Neuronal stem cell (in vitro differentiated cells): ENCODE measurements around the gene PARD3.

ENCODE experiments used
- DNase-seq: peaks from one replicate; pipeline ENCODE4 v3.0.0-alpha.2; 2013; ENCODE audit warnings: low spot score
- H2AFZ ChIP-seq: one replicate; pipeline ENCODE4 v1.6.1; 2013; ENCODE audit warnings: mild to moderate bottlenecking, low read length, inconsistent platforms
- H2AK5ac ChIP-seq: 2 replicates; pipeline ENCODE4 v1.6.1; 2013; ENCODE audit warnings: low read depth, mild to moderate bottlenecking, inconsistent platforms, low read length, moderate library complexity, mixed read lengths
- H2BK120ac ChIP-seq: 2 replicates; pipeline ENCODE4 v1.6.1; 2013; ENCODE audit warnings: low read depth, mild to moderate bottlenecking, inconsistent platforms, low read length, moderate library complexity, mixed read lengths
- H2BK12ac ChIP-seq: one replicate; pipeline ENCODE4 v1.6.1; 2013; ENCODE audit warnings: low read length, inconsistent platforms
- H2BK15ac ChIP-seq: 2 replicates; pipeline ENCODE4 v1.6.1; 2013; ENCODE audit warnings: mild to moderate bottlenecking, low read length, inconsistent platforms, mixed read lengths
- H2BK5ac ChIP-seq: one replicate; pipeline ENCODE4 v1.6.1; 2013; ENCODE audit warnings: inconsistent platforms, mild to moderate bottlenecking, low read length, moderate library complexity
- H3K14ac ChIP-seq: one replicate; pipeline ENCODE4 v1.6.1; 2013; ENCODE audit warnings: low read length, inconsistent platforms
- H3K18ac ChIP-seq: 2 replicates; pipeline ENCODE4 v1.6.1; 2013; ENCODE audit warnings: low read length, inconsistent platforms
- H3K23ac ChIP-seq: 2 replicates; pipeline ENCODE4 v1.6.1; 2013; ENCODE audit warnings: low read depth, mild to moderate bottlenecking, mixed read lengths, low read length, inconsistent platforms; ENCODE audit not compliant: poor library complexity
- H3K27ac ChIP-seq: replicated peaks from 3 replicates; pipeline ENCODE4 v1.5.1; 2013; ENCODE audit warnings: low read length, inconsistent platforms
- H3K27me3 ChIP-seq, 3 experiments: 2 replicates each; pipeline ENCODE4 v1.6.1; 2013; ENCODE audit warnings: low read length in 3 of 3, mild to moderate bottlenecking in 2 of 3, inconsistent platforms in 1 of 3, low read depth in 1 of 3, mixed read lengths in 1 of 3, moderate library complexity in 1 of 3; ENCODE audit not compliant: control insufficient read depth in 3 of 3, insufficient read depth in 3 of 3
- H3K36me3 ChIP-seq, 2 donors: replicated peaks in 1 of 2; 2 replicates each; pipeline ENCODE4 v1.6.1; 2013; ENCODE audit warnings: low read length in 2 of 2; ENCODE audit not compliant: control insufficient read depth in 2 of 2, insufficient read depth in 2 of 2
- H3K4ac ChIP-seq: 2 replicates; pipeline ENCODE4 v1.6.1; 2013; ENCODE audit warnings: inconsistent platforms, mild to moderate bottlenecking, low read length, moderate library complexity
- H3K4me1 ChIP-seq, 2 donors: 1 replicate in 1 of 2; 2 replicates in 1 of 2; pipeline ENCODE4 v1.6.1; 2013; ENCODE audit warnings: low read length in 2 of 2, low read depth in 1 of 2; ENCODE audit not compliant: control insufficient read depth in 2 of 2, insufficient read depth in 1 of 2
- H3K4me2 ChIP-seq: one replicate; pipeline ENCODE4 v1.6.1; 2013; ENCODE audit warnings: mild to moderate bottlenecking, low read length, inconsistent platforms; ENCODE audit not compliant: insufficient read depth, poor library complexity, severe bottlenecking
- H3K4me3 ChIP-seq, 2 donors: 2 replicates each; pipeline ENCODE4 v1.5.1; 2013; ENCODE audit warnings: low read length in 2 of 2, mild to moderate bottlenecking in 2 of 2, inconsistent platforms in 1 of 2, moderate library complexity in 1 of 2
- H3K79me1 ChIP-seq: one replicate; pipeline ENCODE4 v1.6.1; 2013; ENCODE audit warnings: low read depth, mild to moderate bottlenecking, inconsistent platforms, low read length, moderate library complexity
- H3K9ac ChIP-seq: one replicate; pipeline ENCODE4 v1.6.1; 2013; ENCODE audit warnings: mild to moderate bottlenecking, low read depth, low read length, inconsistent platforms; ENCODE audit not compliant: poor library complexity
- H3K9me3 ChIP-seq, 2 donors: replicated peaks in 1 of 2; 2 replicates each; pipeline versions ENCODE3 to v1.6.1; 2013; ENCODE audit warnings: low read length in 2 of 2, mild to moderate bottlenecking in 2 of 2, inconsistent platforms in 1 of 2, low read depth in 1 of 2, mixed read lengths in 1 of 2, moderate library complexity in 1 of 2; ENCODE audit not compliant: control insufficient read depth in 2 of 2, insufficient read depth in 1 of 2
- H4K8ac ChIP-seq: one replicate; pipeline ENCODE4 v1.6.1; 2013; ENCODE audit warnings: low read depth, mild to moderate bottlenecking, inconsistent platforms, low read length, moderate library complexity
- H4K91ac ChIP-seq: one replicate; pipeline ENCODE4 v1.6.1; 2013; ENCODE audit warnings: low read length, low read depth, mild to moderate bottlenecking, inconsistent platforms; ENCODE audit not compliant: poor library complexity
- WGBS, 2 donors: extraction: QIAGEN DNeasy Blood & Tissue Kit; methylation state at CpG; one replicate each; pipeline ENCODE4 v1.1.7; 2013; ENCODE audit warnings: missing lambda C conversion rate in 2 of 2, mixed read lengths in 1 of 2; ENCODE audit not compliant: insufficient read length in 2 of 2, insufficient replicate concordance in 1 of 2; ENCODE audit errors: extremely low coverage in 2 of 2; 5-methylcytosine and 5-hydroxymethylcytosine counted together

The PARD3 gene

GRCh38 chr10:34126371-34127151, 688.5 kb downstream of the PARD3 start:
- Histone ChIP-seq H3K27me3 (no peaks in the 10 kb centered on the region), H3K14ac (no peak overlapping the region), H2BK120ac (no peak overlapping the region), H3K9me3 (no peaks in the 10 kb centered on the region), H2AK5ac (no peak overlapping the region), H3K4ac (no peak overlapping the region), H2BK5ac (no peak overlapping the region), H3K4me1 (peaks cover 14 to 17% of the 10 kb centered on the region in 2 donors), H4K91ac (no peak overlapping the region), H3K4me2 (no peak overlapping the region), H3K23ac (no peak overlapping the region), H3K18ac (no peak overlapping the region), H2BK15ac (no peak overlapping the region), H3K36me3 (peaks cover 0 to 28% of the 10 kb centered on the region in 2 donors), H3K4me3 (no peak overlapping the region), H3K9ac (no peak overlapping the region), H3K79me1 (no peaks in the 10 kb centered on the region), H4K8ac (no peak overlapping the region), H3K27ac (peak overlapping the region; percentile 16), H2AFZ (no peak overlapping the region), H2BK12ac (no peak overlapping the region)
- DNase-seq: no peak
- no CpG with 5 or more reads among the region's 1 CpG for WGBS, 2 donors

- H3K4me2 ChIP-seq: no peak overlapping the region
- H3K23ac ChIP-seq: no peak overlapping the region
- WGBS, 2 donors: no CpG with 5 or more reads among the region's 5 CpGs
- no peak overlapping the region for H3K4me3 ChIP-seq
- H3K9me3 ChIP-seq: no peaks in the 10 kb centered on the region
- DNase-seq: no peak
- H3K14ac ChIP-seq: no peak overlapping the region
- no peaks in the 10 kb centered on the region for H3K27me3 ChIP-seq
- H2BK5ac ChIP-seq: no peak overlapping the region
- no peak overlapping the region for H3K18ac ChIP-seq
- no peak overlapping the region for H4K91ac ChIP-seq
- no peak overlapping the region for H4K8ac ChIP-seq
- peaks cover 14 to 20% of the 10 kb centered on the region in 2 donors for H3K4me1 ChIP-seq
- no peak overlapping the region for H2BK120ac ChIP-seq
- no peak overlapping the region for H2BK12ac ChIP-seq
- H3K79me1 ChIP-seq: no peaks in the 10 kb centered on the region
- H3K27ac ChIP-seq: peak overlapping the region; percentile 58
- H3K36me3 ChIP-seq: peaks cover 0 to 21% of the 10 kb centered on the region in 2 donors
- no peak overlapping the region for H3K4ac ChIP-seq
- H3K9ac ChIP-seq: no peak overlapping the region
- no peak overlapping the region for H2AK5ac ChIP-seq
- H2AFZ ChIP-seq: no peak overlapping the region
- no peak overlapping the region for H2BK15ac ChIP-seq
These were observed 689.4 kb downstream of the PARD3 start for GRCh38 chr10:34125702-34126101.

GRCh38 chr10:34124522-34125035, 690.5 kb downstream of the PARD3 start:
- Histone ChIP-seq H3K27me3 (no peaks in the 10 kb centered on the region), H3K79me1 (no peaks in the 10 kb centered on the region), H2AFZ (no peak overlapping the region), H3K9ac (no peak overlapping the region), H3K4me3 (no peak overlapping the region), H3K27ac (no peak overlapping the region), H3K14ac (no peak overlapping the region), H2BK12ac (no peak overlapping the region), H3K9me3 (no peaks in the 10 kb centered on the region), H3K4me1 (peaks cover 14 to 20% of the 10 kb centered on the region in 2 donors), H2BK120ac (no peak overlapping the region), H3K18ac (no peak overlapping the region), H2BK5ac (no peak overlapping the region), H2BK15ac (no peak overlapping the region), H3K4ac (no peak overlapping the region), H4K91ac (no peak overlapping the region), H4K8ac (no peak overlapping the region), H3K36me3 (peaks cover 0 to 11% of the 10 kb centered on the region in 2 donors), H3K23ac (no peak overlapping the region), H3K4me2 (no peak overlapping the region), H2AK5ac (no peak overlapping the region)
- no peak for DNase-seq
- WGBS, 2 donors: no CpG with 5 or more reads among the region's 6 CpGs

- Histone ChIP-seq H3K27me3 (no peaks in the 10 kb centered on the region), H2BK120ac (no peak overlapping the region), H3K4ac (no peak overlapping the region), H2AFZ (no peak overlapping the region), H3K4me1 (peaks cover 14 to 22% of the 10 kb centered on the region in 2 donors), H3K36me3 (peaks cover 0 to 11% of the 10 kb centered on the region in 2 donors), H3K23ac (no peak overlapping the region), H2AK5ac (no peak overlapping the region), H3K79me1 (peaks cover 2% of the 10 kb centered on the region), H2BK15ac (no peak overlapping the region), H2BK12ac (no peak overlapping the region), H4K91ac (no peak overlapping the region), H3K9ac (no peak overlapping the region), H3K4me3 (no peak overlapping the region), H3K14ac (no peak overlapping the region), H4K8ac (no peak overlapping the region), H2BK5ac (no peak overlapping the region), H3K9me3 (no peaks in the 10 kb centered on the region), H3K18ac (no peak overlapping the region), H3K4me2 (no peak overlapping the region), H3K27ac (no peak overlapping the region)
- no peak for DNase-seq
- no CpG with 5 or more reads among the region's 7 CpGs for WGBS, 2 donors
These were observed 693.1 kb downstream of the PARD3 start for GRCh38 chr10:34121781-34122622.
